GM23338 (cell line): ENCODE results near the gene PCNT. TPM values are rescaled to one million over a fixed set of nuclear protein-coding genes. Genes with fewer than 3 reads are reported as not detected.
"Not testable (repeated sequence)": the region's sequence is repeated elsewhere in the genome, so short reads cannot be mapped to it uniquely, and the experiment has no call there.

Experiments
- ATAC-seq: fragments of 200-7000 bp; cut with Tn5 transposase; 3 replicates; pipeline ENCODE4 v1.9.1; 2020
- DNase-seq: peaks from one replicate; pipeline ENCODE4 v3.0.0-alpha.2; 2015; ENCODE audit warnings: low spot score
- H2AFZ ChIP-seq: fragments of 200-600 bp; sonication (generic); 2 replicates; pipeline ENCODE4 v1.8.0; 2016; ENCODE audit warnings: antibody characterized with exemption, mild to moderate bottlenecking, moderate library complexity
- H3F3A ChIP-seq: fragments of 200-600 bp; sonication (generic); replicated peaks from 2 replicates; pipeline ENCODE4 v1.8.0; 2017; ENCODE audit warnings: antibody characterized with exemption, mixed run types, low read depth
- H3K27ac ChIP-seq: fragments of 200-600 bp; sonication (generic); 2 replicates; pipeline ENCODE4 v1.6.1; 2016; ENCODE audit warnings: low read depth
- H3K27me3 ChIP-seq: fragments of 200-600 bp; sonication (generic); 2 replicates; pipeline ENCODE4 v1.8.0; 2016; ENCODE audit warnings: mild to moderate bottlenecking, mixed run types, moderate library complexity; ENCODE audit not compliant: insufficient read depth
- H3K36me3 ChIP-seq: fragments of 200-600 bp; sonication (generic); 2 replicates; pipeline ENCODE4 v1.8.0; 2016; ENCODE audit warnings: mild to moderate bottlenecking; ENCODE audit not compliant: insufficient read depth
- H3K4me1 ChIP-seq: fragments of 200-600 bp; sonication (generic); 2 replicates; pipeline ENCODE4 v1.8.0; 2016; ENCODE audit warnings: mild to moderate bottlenecking, moderate library complexity; ENCODE audit not compliant: insufficient read depth
- H3K4me2 ChIP-seq: fragments of 200-600 bp; sonication (generic); 2 replicates; pipeline ENCODE4 v1.7.1; 2017; ENCODE audit warnings: mixed run types
- H3K4me3 ChIP-seq: fragments of 200-600 bp; sonication (generic); 2 replicates; pipeline ENCODE4 v1.6.1; 2016; ENCODE audit warnings: mixed run types
- H3K79me2 ChIP-seq: fragments of 200-600 bp; sonication (generic); replicated peaks from 2 replicates; pipeline ENCODE4 v1.8.0; 2017; ENCODE audit warnings: mild to moderate bottlenecking; ENCODE audit not compliant: insufficient read depth
- H3K9me2 ChIP-seq: fragments of 200-600 bp; sonication (generic); 2 replicates; pipeline ENCODE4 v1.8.0; 2017; ENCODE audit not compliant: insufficient read depth
- H4K20me1 ChIP-seq: fragments of 200-600 bp; sonication (generic); replicated peaks from 2 replicates; pipeline ENCODE4 v1.8.0; 2017; ENCODE audit warnings: mild to moderate bottlenecking; ENCODE audit not compliant: insufficient read depth
- H3K27ac Mint-ChIP-seq: 2 replicates; pipeline ENCODE4 v1.8.0; 2020; ENCODE audit warnings: inconsistent platforms, mild to moderate bottlenecking, moderate library complexity, mixed read lengths
- H3K27me3 Mint-ChIP-seq: 3 replicates; pipeline ENCODE4 v1.8.0; 2022; ENCODE audit warnings: low read depth, mild to moderate bottlenecking, moderate library complexity, mixed read lengths, inconsistent platforms; ENCODE audit not compliant: insufficient read depth, poor library complexity
- H3K36me3 Mint-ChIP-seq: 3 replicates; pipeline ENCODE4 v1.8.0; 2021; ENCODE audit warnings: low read depth, mild to moderate bottlenecking, inconsistent platforms, moderate library complexity, mixed read lengths
- H3K4me1 Mint-ChIP-seq: 3 replicates; pipeline ENCODE4 v1.8.0; 2020; ENCODE audit warnings: mild to moderate bottlenecking, inconsistent platforms, mixed read lengths
- H3K4me3 Mint-ChIP-seq: 3 replicates; pipeline ENCODE4 v1.8.0; 2021; ENCODE audit warnings: moderate library complexity, mild to moderate bottlenecking, inconsistent platforms, mixed read lengths
- H3K9me3 Mint-ChIP-seq: 3 replicates; pipeline ENCODE4 v1.8.0; 2020; ENCODE audit warnings: moderate library complexity, mild to moderate bottlenecking, inconsistent platforms, mixed read lengths
- CREB1 ChIP-seq: fragments of 250-450 bp; sonication (Bioruptor Pico); IDR thresholded peaks from 2 replicates; pipeline ENCODE4 v1.5.0; 2020; ENCODE audit warnings: low read depth, mild to moderate bottlenecking, moderate library complexity
- EZH2 ChIP-seq: fragments of 200-600 bp; sonication (generic); IDR thresholded peaks from one replicate; pipeline ENCODE4 v1.8.0; 2017; ENCODE audit warnings: antibody characterized with exemption, mild to moderate bottlenecking, low read depth; ENCODE audit not compliant: unreplicated experiment
- EZH2phosphoT487 ChIP-seq: fragments of 200-600 bp; sonication (generic); IDR thresholded peaks from one replicate; pipeline ENCODE4 v1.8.1; 2018; ENCODE audit warnings: antibody characterized with exemption; ENCODE audit not compliant: unreplicated experiment
- JUNB ChIP-seq: IDR thresholded peaks from one replicate; pipeline ENCODE4 v1.6.1; 2016; ENCODE audit warnings: antibody characterized with exemption; ENCODE audit not compliant: unreplicated experiment
- NANOG ChIP-seq: IDR thresholded peaks from 2 replicates; pipeline ENCODE4 v1.6.1; 2016; ENCODE audit warnings: antibody characterized with exemption, borderline replicate concordance
- POLR2AphosphoS5 ChIP-seq: IDR thresholded peaks from 2 replicates; pipeline ENCODE4 v1.6.1; 2016; ENCODE audit warnings: antibody characterized with exemption, low read depth
- STAT1 ChIP-seq: IDR thresholded peaks from one replicate; pipeline ENCODE4 v1.6.1; 2016; ENCODE audit warnings: antibody characterized with exemption; ENCODE audit not compliant: unreplicated experiment
- ZNF114 ChIP-seq: fragments of 250-450 bp; sonication (Bioruptor Pico); IDR thresholded peaks from 2 replicates; pipeline ENCODE4 v1.5.0; 2020; ENCODE audit warnings: mild to moderate bottlenecking, moderate library complexity
- ZNF331 ChIP-seq: fragments of 250-450 bp; sonication (Bioruptor Pico); IDR thresholded peaks from 2 replicates; pipeline ENCODE4 v1.5.0; 2020; ENCODE audit warnings: low read depth, mild to moderate bottlenecking, moderate library complexity
- polyA plus RNA-seq: library from polyadenylated mRNA; unstranded; fragments of >200 nt; fragmentation: Nextera tagmentation; extraction: Ambion mirVana; gene quantifications from 2 replicates; pipeline ENCODE4 v1.2.1, GENCODE V29; 2016
- total RNA-seq: library from RNA; depleted of rRNA; stranded (reverse); fragments of >200 nt; shearing (Covaris generic); gene quantifications from 2 replicates; pipeline ENCODE4 v1.2.3, GENCODE V29; 2014
- TF ChIP-seq, protein P1 (sequence below), 2 experiments: fragments of 200-600 bp in 1 of 2; sonication (generic) in 1 of 2; conservative IDR thresholded peaks; 2 replicates each; pipeline versions ENCODE4 v1.5.1 to v1.6.1; 2016 to 2017; ENCODE audit warnings: antibody characterized with exemption in 2 of 2, low read depth in 2 of 2, mild to moderate bottlenecking in 2 of 2, moderate library complexity in 1 of 2
- TF ChIP-seq, protein P2 (sequence below): IDR thresholded peaks from 2 replicates; pipeline ENCODE4 v1.6.1; 2016; ENCODE audit warnings: antibody characterized with exemption
- TF ChIP-seq, protein P3 (sequence below): IDR thresholded peaks from one replicate; pipeline ENCODE4 v1.6.1; 2018; ENCODE audit warnings: antibody characterized with exemption; ENCODE audit not compliant: unreplicated experiment

Gene PCNT
- total and polyA plus RNA-seq, 2 experiments from 2014 or later, result 39.6 to 46.1 TPM

DNA sequence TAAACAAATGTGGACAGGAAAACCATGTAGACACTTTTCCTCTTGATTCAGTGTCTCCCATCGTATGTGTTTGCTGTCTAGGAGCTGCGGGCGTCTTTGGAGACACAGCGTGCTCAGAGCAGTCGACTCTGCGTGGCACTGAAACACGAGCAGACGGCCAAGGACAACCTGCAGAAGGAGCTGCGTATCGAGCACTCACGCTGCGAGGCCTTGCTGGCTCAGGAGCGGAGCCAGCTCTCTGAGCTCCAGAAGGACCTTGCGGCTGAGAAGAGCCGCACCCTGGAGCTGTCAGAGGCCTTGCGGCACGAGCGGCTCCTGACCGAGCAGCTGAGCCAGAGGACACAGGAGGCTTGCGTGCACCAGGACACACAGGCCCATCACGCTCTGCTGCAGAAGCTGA, 107.5 kb downstream of the PCNT start (continued):
- TF ChIP-seq, protein P1, sequence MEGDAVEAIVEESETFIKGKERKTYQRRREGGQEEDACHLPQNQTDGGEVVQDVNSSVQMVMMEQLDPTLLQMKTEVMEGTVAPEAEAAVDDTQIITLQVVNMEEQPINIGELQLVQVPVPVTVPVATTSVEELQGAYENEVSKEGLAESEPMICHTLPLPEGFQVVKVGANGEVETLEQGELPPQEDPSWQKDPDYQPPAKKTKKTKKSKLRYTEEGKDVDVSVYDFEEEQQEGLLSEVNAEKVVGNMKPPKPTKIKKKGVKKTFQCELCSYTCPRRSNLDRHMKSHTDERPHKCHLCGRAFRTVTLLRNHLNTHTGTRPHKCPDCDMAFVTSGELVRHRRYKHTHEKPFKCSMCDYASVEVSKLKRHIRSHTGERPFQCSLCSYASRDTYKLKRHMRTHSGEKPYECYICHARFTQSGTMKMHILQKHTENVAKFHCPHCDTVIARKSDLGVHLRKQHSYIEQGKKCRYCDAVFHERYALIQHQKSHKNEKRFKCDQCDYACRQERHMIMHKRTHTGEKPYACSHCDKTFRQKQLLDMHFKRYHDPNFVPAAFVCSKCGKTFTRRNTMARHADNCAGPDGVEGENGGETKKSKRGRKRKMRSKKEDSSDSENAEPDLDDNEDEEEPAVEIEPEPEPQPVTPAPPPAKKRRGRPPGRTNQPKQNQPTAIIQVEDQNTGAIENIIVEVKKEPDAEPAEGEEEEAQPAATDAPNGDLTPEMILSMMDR (conservative IDR thresholded peaks at IDR 0.05; ENCODE audit: low read depth in 2 of 2), result no peak
- no peak for TF ChIP-seq POLR2AphosphoS5
- no peak for TF ChIP-seq EZH2phosphoT487
- no peak for TF ChIP-seq NANOG
- no peak for TF ChIP-seq CREB1

DNA sequence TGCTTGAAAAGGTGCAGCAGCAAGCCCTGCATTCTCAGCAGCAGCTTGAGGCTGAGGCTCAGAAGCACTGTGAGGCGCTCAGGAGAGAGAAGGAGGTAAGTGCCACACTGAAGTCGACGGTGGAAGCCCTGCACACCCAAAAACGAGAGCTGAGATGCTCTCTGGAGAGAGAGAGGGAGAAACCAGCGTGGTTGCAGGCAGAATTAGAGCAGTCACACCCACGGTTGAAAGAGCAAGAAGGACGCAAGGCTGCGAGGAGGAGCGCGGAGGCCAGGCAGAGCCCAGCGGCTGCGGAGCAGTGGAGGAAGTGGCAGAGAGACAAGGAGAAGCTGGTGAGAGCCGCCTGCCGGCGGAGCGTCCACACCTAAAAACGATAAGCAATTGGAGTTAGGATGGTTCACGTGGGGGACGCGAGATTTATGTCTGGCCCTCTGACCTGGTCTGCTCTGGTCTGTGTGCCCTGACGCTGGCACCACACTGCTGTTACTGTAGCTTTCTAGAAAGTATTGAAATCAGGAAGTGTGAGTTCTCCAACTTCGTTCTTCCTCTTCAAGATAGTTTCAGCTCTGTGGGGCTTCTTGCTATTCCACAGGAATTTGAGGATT, 108.0 kb downstream of the PCNT start:
- H3K4me3 Mint-ChIP-seq, result no peak overlapping the region
- ATAC-seq, result no peak
- H4K20me1 ChIP-seq, result no peaks in the 10 kb centered on the region; the same call in 1 of the 2 replicates
- no peak overlapping the region for H3K27ac Mint-ChIP-seq
- no peaks in the 10 kb centered on the region for H3K4me1 ChIP-seq
- H3K4me3 ChIP-seq, result no peak overlapping the region
- H3F3A ChIP-seq, result no peaks in the 10 kb centered on the region
- peaks cover 54% of the 10 kb centered on the region for H3K36me3 Mint-ChIP-seq
- H3K27ac ChIP-seq, result no peak overlapping the region
- H3K79me2 ChIP-seq, result no peaks in the 10 kb centered on the region; the same call in 1 of the 2 replicates
- H3K4me1 Mint-ChIP-seq, result no peaks in the 10 kb centered on the region
- no peaks in the 10 kb centered on the region for H3K27me3 ChIP-seq
- DNase-seq, result no peak
- H3K9me3 Mint-ChIP-seq, result no peaks in the 10 kb centered on the region
- no peaks in the 10 kb centered on the region for H3K9me2 ChIP-seq
- H3K36me3 ChIP-seq, result peaks cover 3% of the 10 kb centered on the region; the same call in 1 of the 2 replicates
- H3K4me2 ChIP-seq, result no peak overlapping the region
- peaks cover 5% of the 10 kb centered on the region for H3K27me3 Mint-ChIP-seq
- H2AFZ ChIP-seq, result no peak overlapping the region
- TF ChIP-seq POLR2AphosphoS5, result no peak
- TF ChIP-seq CREB1, result no peak
- TF ChIP-seq, protein P2, sequence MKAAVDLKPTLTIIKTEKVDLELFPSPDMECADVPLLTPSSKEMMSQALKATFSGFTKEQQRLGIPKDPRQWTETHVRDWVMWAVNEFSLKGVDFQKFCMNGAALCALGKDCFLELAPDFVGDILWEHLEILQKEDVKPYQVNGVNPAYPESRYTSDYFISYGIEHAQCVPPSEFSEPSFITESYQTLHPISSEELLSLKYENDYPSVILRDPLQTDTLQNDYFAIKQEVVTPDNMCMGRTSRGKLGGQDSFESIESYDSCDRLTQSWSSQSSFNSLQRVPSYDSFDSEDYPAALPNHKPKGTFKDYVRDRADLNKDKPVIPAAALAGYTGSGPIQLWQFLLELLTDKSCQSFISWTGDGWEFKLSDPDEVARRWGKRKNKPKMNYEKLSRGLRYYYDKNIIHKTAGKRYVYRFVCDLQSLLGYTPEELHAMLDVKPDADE, result no peak
- TF ChIP-seq, protein P3, sequence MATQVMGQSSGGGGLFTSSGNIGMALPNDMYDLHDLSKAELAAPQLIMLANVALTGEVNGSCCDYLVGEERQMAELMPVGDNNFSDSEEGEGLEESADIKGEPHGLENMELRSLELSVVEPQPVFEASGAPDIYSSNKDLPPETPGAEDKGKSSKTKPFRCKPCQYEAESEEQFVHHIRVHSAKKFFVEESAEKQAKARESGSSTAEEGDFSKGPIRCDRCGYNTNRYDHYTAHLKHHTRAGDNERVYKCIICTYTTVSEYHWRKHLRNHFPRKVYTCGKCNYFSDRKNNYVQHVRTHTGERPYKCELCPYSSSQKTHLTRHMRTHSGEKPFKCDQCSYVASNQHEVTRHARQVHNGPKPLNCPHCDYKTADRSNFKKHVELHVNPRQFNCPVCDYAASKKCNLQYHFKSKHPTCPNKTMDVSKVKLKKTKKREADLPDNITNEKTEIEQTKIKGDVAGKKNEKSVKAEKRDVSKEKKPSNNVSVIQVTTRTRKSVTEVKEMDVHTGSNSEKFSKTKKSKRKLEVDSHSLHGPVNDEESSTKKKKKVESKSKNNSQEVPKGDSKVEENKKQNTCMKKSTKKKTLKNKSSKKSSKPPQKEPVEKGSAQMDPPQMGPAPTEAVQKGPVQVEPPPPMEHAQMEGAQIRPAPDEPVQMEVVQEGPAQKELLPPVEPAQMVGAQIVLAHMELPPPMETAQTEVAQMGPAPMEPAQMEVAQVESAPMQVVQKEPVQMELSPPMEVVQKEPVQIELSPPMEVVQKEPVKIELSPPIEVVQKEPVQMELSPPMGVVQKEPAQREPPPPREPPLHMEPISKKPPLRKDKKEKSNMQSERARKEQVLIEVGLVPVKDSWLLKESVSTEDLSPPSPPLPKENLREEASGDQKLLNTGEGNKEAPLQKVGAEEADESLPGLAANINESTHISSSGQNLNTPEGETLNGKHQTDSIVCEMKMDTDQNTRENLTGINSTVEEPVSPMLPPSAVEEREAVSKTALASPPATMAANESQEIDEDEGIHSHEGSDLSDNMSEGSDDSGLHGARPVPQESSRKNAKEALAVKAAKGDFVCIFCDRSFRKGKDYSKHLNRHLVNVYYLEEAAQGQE, result no peak
- TF ChIP-seq JUNB, result no peak
- TF ChIP-seq, protein P1 (conservative IDR thresholded peaks at IDR 0.05; ENCODE audit: low read depth in 2 of 2), result no peak
- no peak for TF ChIP-seq EZH2phosphoT487
- TF ChIP-seq ZNF331 (CRISPR knock-in tag), result no peak
- TF ChIP-seq ZNF114 (CRISPR knock-in tag), result no peak
- no peak for TF ChIP-seq NANOG
- no peak for TF ChIP-seq STAT1
- TF ChIP-seq EZH2, result no peak

DNA sequence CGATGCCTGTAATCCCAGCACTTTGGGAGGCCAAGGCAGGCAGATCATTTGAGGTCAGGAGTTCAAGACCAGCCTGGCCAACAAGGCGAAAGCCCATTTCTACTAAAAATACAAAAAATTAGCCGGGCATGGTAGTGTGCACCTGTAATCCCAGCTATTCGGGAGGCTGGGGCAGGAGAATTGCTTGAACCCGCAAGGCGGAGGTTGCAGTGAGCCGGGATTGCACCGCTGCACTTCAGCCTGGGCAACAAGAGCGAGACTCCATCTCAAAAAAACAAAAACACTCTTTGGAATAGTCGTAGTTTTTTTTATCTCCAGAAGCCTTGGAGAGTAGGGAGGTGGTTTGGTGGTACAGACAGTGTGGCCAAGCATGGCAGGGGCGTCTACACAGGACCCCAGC, 109.2 kb downstream of the PCNT start:
- H3K4me2 ChIP-seq, DNase-seq, H2AFZ ChIP-seq, H3K27ac Mint-ChIP-seq, H3K4me3 ChIP-seq, H3F3A ChIP-seq, H3K4me1 ChIP-seq, H3K36me3 ChIP-seq, H3K9me2 ChIP-seq, H3K27ac ChIP-seq, H3K79me2 ChIP-seq, H3K9me3 Mint-ChIP-seq, H3K4me1 Mint-ChIP-seq, H3K27me3 ChIP-seq, H3K4me3 Mint-ChIP-seq, ATAC-seq, H4K20me1 ChIP-seq: not testable (repeated sequence)
- Mint-ChIP-seq H3K36me3 (peaks cover 60% of the 10 kb centered on the region), H3K27me3 (peaks cover 12% of the 10 kb centered on the region)
